K562 (cell line): ENCODE results near the gene TMEM217. TPM values are rescaled to one million over a fixed set of nuclear protein-coding genes. Genes with fewer than 3 reads are reported as not detected.
A peak's percentile ranks its signal among the peaks of the same experiment; 100 is the strongest.

Experiments used
- ADNP ChIP-seq: fragments of 200-800 bp; sonication (Bioruptor generic); IDR thresholded peaks from 2 replicates; pipeline ENCODE4 v1.6.1; 2016; ENCODE audit warnings: missing genetic modification characterization, missing compliant biosample characterization
- ARHGAP35 ChIP-seq: fragments of 450-650 bp; IDR thresholded peaks from 2 replicates; pipeline ENCODE4 v1.6.1; 2018; ENCODE audit not compliant: partially characterized antibody
- BHLHE40 ChIP-seq: IDR thresholded peaks from 2 replicates; pipeline ENCODE4 v1.6.1; 2011; ENCODE audit warnings: low read length, improper control_type of control experiment
- BRCA1 ChIP-seq, 2 experiments: fragments of 450-650 bp in 1 of 2; sonication (generic) in 1 of 2; formaldehyde crosslinking in 1 of 2; IDR thresholded peaks; 2 replicates each; pipeline versions ENCODE4 v1.5.0 to v1.6.1; 2017 to 2020; ENCODE audit warnings: mild to moderate bottlenecking in 1 of 2, missing genetic modification reagents in 1 of 2
- CHD2 ChIP-seq: IDR thresholded peaks from 2 replicates; pipeline ENCODE4 v1.6.1; 2011; ENCODE audit warnings: low read depth, low read length
- DNMT1 ChIP-seq: fragments of 450-650 bp; IDR thresholded peaks from 2 replicates; pipeline ENCODE4 v1.6.1; 2016; ENCODE audit warnings: antibody characterized with exemption, mild to moderate bottlenecking
- NKRF ChIP-seq: fragments of 450-650 bp; IDR thresholded peaks from 2 replicates; pipeline ENCODE4 v1.6.1; 2016; ENCODE audit warnings: borderline replicate concordance
- POLR2A ChIP-seq: fragments of 450-650 bp; conservative IDR thresholded peaks from 2 replicates; pipeline ENCODE4 v1.6.1; 2016
- POLR2G ChIP-seq: fragments of 200-400 bp; formaldehyde crosslinking; IDR thresholded peaks from 2 replicates; pipeline ENCODE4 v1.6.1; 2017; ENCODE audit warnings: low read depth, mild to moderate bottlenecking, antibody characterized with exemption, low read length, moderate library complexity
- RNF2 ChIP-seq: sonication (generic); IDR thresholded peaks from 2 replicates; pipeline ENCODE4 v1.6.1; 2016
- SETDB1 ChIP-seq: IDR thresholded peaks from one replicate; pipeline ENCODE4 v1.6.1; 2012; ENCODE audit warnings: low read length, control low read depth, inconsistent platforms
- SMARCA4 ChIP-seq: fragments of 450-650 bp; IDR thresholded peaks from 2 replicates; pipeline ENCODE4 v1.6.1; 2016
- UBTF ChIP-seq, 2 experiments: IDR thresholded peaks; 2 replicates each; pipeline ENCODE4 v1.6.1; 2012; ENCODE audit warnings: improper control_type of control experiment in 2 of 2, low read depth in 2 of 2, low read length in 2 of 2, borderline replicate concordance in 1 of 2
- ZKSCAN3 ChIP-seq: fragments of 250-450 bp; sonication (Bioruptor Pico); IDR thresholded peaks from 2 replicates; pipeline ENCODE4 v1.4.0; 2020
- polyA plus RNA-seq, 8 experiments: library from polyadenylated mRNA; depleted of rRNA in 4 of 8; stranded (reverse) in 5 of 8; unstranded in 3 of 8; fragments of >200 nt; fragmentation: Nextera tagmentation in 2 of 8; fragmentation: Illumina TruSeq in 1 of 8; extraction: Ambion mirVana in 2 of 8; extraction: Trizol in 1 of 8; gene quantifications; 2 replicates each; pipeline versions ENCODE4 v1.2.1 to v1.2.3, GENCODE V29; 2011 to 2014; ENCODE audit warnings: inconsistent platforms in 1 of 8, missing spikeins in 1 of 8
- total RNA-seq, 7 experiments: library from RNA; depleted of rRNA in 6 of 7; stranded (reverse); fragments of >200 nt in 6 of 7; fragmentation: Illumina TruSeq in 2 of 7; extraction: Trizol in 2 of 7; gene quantifications; 2 replicates each; pipeline versions ENCODE4 v1.2.1 to v1.2.3, GENCODE V29; 2011 to 2021; ENCODE audit warnings: low replicate concordance in 1 of 7
- TF ChIP-seq, protein P1 (sequence below): IDR thresholded peaks from 3 replicates; pipeline ENCODE4 v1.6.1; 2011; ENCODE audit warnings: borderline replicate concordance, mild to moderate bottlenecking; ENCODE audit not compliant: insufficient read length, insufficient read depth
- TF ChIP-seq, protein P2 (sequence below): fragments of 450-650 bp; formaldehyde crosslinking; IDR thresholded peaks from 2 replicates; pipeline ENCODE4 v1.4.0; 2022; ENCODE audit warnings: mild to moderate bottlenecking, moderate library complexity
- TF ChIP-seq, protein P3 (sequence below), 3 experiments: fragments of 200-800 bp in 1 of 3; fragments of 250-450 bp in 1 of 3; fragments of 450-650 bp in 1 of 3; sonication (Bioruptor Pico) in 1 of 3; sonication (Bioruptor generic) in 1 of 3; formaldehyde crosslinking in 1 of 3; IDR thresholded peaks; 2 replicates each; pipeline versions ENCODE4 v1.6.1 to v1.8.0; 2016 to 2022; ENCODE audit warnings: mild to moderate bottlenecking in 2 of 3, missing genetic modification characterization in 2 of 3, missing compliant biosample characterization in 1 of 3, moderate library complexity in 1 of 3

TMEM217 gene
- total and polyA plus RNA-seq, 9 of the 15 experiments (the other 6 are each of a cell fraction or from before 2014, with no cell fraction given), result 1.3 to 8.0 (median 1.9) TPM

GRCh38 chr6:37239950-37240713 is 17.8 kb downstream of the TMEM217 start (continued):
- TF ChIP-seq, protein P1, sequence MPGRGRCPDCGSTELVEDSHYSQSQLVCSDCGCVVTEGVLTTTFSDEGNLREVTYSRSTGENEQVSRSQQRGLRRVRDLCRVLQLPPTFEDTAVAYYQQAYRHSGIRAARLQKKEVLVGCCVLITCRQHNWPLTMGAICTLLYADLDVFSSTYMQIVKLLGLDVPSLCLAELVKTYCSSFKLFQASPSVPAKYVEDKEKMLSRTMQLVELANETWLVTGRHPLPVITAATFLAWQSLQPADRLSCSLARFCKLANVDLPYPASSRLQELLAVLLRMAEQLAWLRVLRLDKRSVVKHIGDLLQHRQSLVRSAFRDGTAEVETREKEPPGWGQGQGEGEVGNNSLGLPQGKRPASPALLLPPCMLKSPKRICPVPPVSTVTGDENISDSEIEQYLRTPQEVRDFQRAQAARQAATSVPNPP, result no peak
- no peak for TF ChIP-seq CHD2
- 0 out of 4 replicates have a peak, but pooled peaks of 1 of the 2 experiments have one; percentile 59 for TF ChIP-seq UBTF (IDR thresholded peaks at IDR 0.05; ENCODE audit: borderline replicate concordance in 1 of 2, low read depth in 2 of 2, low read length in 2 of 2)
- no peak for TF ChIP-seq SETDB1
- TF ChIP-seq ARHGAP35, result no peak
- no peak for TF ChIP-seq DNMT1
- peak; percentile 79 for TF ChIP-seq SMARCA4
- TF ChIP-seq BRCA1 (IDR thresholded peaks at IDR 0.05), result no peak
- TF ChIP-seq BRCA1 (CRISPR knock-in tag; IDR thresholded peaks at IDR 0.05), result no peak
- no peak for TF ChIP-seq RNF2
- TF ChIP-seq POLR2G, result no peak
- no peak; the same call in 1 of the 2 replicates for TF ChIP-seq ADNP (tag)
- TF ChIP-seq, protein P2, sequence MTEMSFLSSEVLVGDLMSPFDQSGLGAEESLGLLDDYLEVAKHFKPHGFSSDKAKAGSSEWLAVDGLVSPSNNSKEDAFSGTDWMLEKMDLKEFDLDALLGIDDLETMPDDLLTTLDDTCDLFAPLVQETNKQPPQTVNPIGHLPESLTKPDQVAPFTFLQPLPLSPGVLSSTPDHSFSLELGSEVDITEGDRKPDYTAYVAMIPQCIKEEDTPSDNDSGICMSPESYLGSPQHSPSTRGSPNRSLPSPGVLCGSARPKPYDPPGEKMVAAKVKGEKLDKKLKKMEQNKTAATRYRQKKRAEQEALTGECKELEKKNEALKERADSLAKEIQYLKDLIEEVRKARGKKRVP, result peak; percentile 66
- no peak for TF ChIP-seq BHLHE40
- TF ChIP-seq POLR2A, result no peak
- TF ChIP-seq NKRF, result no peak
- TF ChIP-seq ZKSCAN3 (CRISPR knock-in tag), result no peak
- TF ChIP-seq, protein P3, sequence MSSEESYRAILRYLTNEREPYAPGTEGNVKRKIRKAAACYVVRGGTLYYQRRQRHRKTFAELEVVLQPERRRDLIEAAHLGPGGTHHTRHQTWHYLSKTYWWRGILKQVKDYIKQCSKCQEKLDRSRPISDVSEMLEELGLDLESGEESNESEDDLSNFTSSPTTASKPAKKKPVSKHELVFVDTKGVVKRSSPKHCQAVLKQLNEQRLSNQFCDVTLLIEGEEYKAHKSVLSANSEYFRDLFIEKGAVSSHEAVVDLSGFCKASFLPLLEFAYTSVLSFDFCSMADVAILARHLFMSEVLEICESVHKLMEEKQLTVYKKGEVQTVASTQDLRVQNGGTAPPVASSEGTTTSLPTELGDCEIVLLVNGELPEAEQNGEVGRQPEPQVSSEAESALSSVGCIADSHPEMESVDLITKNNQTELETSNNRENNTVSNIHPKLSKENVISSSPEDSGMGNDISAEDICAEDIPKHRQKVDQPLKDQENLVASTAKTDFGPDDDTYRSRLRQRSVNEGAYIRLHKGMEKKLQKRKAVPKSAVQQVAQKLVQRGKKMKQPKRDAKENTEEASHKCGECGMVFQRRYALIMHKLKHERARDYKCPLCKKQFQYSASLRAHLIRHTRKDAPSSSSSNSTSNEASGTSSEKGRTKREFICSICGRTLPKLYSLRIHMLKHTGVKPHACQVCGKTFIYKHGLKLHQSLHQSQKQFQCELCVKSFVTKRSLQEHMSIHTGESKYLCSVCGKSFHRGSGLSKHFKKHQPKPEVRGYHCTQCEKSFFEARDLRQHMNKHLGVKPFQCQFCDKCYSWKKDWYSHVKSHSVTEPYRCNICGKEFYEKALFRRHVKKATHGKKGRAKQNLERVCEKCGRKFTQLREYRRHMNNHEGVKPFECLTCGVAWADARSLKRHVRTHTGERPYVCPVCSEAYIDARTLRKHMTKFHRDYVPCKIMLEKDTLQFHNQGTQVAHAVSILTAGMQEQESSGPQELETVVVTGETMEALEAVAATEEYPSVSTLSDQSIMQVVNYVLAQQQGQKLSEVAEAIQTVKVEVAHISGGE (CRISPR knock-in tag; IDR thresholded peaks at IDR 0.05), result 0 out of 6 replicates have a peak, but pooled peaks of 1 of the 3 experiments have one; percentile 21
